Epithelial cell of esophagus (primary cell): ENCODE results near the gene ZBTB24.

Experiments used
- DNase-seq: peaks from one replicate; pipeline ENCODE4 v3.0.0; 2010; ENCODE audit warnings: low read depth
- H3K4me3 ChIP-seq: 2 replicates; pipeline ENCODE4 v1.5.1; 2011; ENCODE audit warnings: mild to moderate bottlenecking, low read length, control low read depth
- TF ChIP-seq, protein P1 (sequence below): IDR thresholded peaks from 2 replicates; pipeline ENCODE4 v1.5.1; 2011; ENCODE audit warnings: low read depth, mild to moderate bottlenecking, low read length, control low read depth, inconsistent platforms; ENCODE audit not compliant: insufficient read depth; ENCODE audit errors: missing control alignments

Gene ZBTB24

GRCh38 chr6:109446541-109446940, 36.5 kb downstream of the ZBTB24 start:
- no peak for DNase-seq
- H3K4me3 ChIP-seq, result no peak overlapping the region
- TF ChIP-seq, protein P1, sequence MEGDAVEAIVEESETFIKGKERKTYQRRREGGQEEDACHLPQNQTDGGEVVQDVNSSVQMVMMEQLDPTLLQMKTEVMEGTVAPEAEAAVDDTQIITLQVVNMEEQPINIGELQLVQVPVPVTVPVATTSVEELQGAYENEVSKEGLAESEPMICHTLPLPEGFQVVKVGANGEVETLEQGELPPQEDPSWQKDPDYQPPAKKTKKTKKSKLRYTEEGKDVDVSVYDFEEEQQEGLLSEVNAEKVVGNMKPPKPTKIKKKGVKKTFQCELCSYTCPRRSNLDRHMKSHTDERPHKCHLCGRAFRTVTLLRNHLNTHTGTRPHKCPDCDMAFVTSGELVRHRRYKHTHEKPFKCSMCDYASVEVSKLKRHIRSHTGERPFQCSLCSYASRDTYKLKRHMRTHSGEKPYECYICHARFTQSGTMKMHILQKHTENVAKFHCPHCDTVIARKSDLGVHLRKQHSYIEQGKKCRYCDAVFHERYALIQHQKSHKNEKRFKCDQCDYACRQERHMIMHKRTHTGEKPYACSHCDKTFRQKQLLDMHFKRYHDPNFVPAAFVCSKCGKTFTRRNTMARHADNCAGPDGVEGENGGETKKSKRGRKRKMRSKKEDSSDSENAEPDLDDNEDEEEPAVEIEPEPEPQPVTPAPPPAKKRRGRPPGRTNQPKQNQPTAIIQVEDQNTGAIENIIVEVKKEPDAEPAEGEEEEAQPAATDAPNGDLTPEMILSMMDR, result no peak

GRCh38 chr6:109446072-109446471, 36.9 kb downstream of the ZBTB24 start:
- TF ChIP-seq, protein P1, result no peak
- no peak for DNase-seq
- no peak overlapping the region for H3K4me3 ChIP-seq

DNA sequence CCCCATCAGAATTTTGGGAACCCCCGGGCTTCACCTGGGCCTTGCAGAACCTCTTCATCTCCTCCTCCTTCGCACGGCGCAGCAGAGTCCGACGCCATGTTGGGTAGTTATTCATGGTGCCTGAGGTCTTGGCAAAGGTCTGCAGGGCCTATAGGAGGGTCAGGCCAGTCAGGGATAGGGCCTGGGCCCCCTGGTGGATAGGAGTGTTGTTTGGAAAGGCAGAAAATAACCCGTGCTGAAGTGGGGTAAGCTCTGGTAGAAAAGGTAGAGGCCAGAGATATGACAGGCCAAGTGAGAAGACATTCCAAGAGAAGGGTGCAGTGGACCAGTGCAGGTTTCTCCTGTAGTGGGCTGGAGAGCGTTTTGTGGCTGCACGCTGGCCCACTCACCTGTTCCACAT, 37.6 kb downstream of the ZBTB24 start:
- TF ChIP-seq, protein P1, result no peak
- DNase-seq, result no peak
- H3K4me3 ChIP-seq, result no peak overlapping the region

DNA sequence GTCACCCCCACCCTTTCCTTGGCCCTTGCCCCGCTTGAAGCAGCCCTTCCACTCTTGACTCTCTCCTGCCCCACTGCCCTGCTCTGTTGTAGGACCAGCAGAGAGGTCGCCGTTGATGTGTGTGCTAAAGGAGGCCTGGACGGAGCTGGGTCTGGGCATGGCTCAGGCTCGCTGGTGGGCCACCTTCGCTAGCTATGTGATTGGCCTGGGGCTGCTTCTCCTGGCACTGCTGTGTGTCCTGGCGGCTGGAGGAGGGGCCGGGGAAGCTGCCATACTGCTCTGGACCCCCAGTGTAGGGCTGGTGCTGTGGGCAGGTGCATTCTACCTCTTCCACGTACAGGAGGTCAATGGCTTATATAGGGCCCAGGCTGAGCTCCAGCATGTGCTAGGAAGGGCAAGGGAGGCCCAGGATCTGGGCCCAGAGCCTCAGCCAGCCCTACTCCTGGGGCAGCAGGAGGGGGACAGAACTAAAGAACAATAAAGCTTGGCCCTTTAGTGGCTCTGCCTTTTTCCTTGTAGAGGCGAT, 39.5 kb downstream of the ZBTB24 start:
- TF ChIP-seq, protein P1, result no peak
- H3K4me3 ChIP-seq, result no peak overlapping the region
- DNase-seq, result no peak

GRCh38 chr6:109442393-109442924, 40.6 kb downstream of the ZBTB24 start:
- no peak for DNase-seq

DNA sequence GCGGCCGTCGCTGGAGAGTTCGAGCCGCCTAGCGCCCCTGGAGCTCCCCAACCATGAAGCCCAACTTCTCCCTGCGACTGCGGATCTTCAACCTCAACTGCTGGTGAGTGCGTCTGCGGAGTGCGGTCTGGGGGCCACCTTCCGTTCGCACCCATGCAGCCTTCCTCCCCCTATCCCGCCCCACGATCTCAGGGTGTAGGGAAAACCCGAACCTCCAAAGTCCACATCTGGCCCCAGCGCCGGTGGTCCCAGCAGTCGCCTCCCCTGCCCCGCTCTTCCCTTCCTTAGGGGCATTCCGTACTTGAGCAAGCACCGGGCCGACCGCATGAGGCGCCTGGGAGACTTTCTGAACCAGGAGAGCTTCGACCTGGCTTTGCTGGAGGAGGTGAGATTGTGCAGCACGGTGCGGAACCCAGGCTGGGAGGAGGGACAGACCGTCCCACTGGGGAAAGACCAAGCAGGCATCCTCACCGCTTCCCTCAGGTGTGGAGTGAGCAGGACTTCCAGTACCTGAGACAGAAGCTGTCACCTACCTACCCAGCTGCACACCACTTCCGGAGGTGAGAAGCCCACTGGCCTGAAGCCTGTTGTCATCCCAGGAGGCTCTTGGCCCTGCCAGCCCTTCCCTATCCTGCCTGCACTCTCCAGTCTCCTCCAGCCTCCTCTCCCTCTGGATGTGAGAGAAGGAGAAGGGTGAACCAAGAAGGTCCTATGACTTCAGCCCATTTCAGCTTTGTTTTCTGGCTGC, 41.8 kb downstream of the ZBTB24 start:
- peak overlapping the region; percentile 78 for H3K4me3 ChIP-seq
- peak; percentile 67 for DNase-seq
- TF ChIP-seq, protein P1, result peak; percentile 36

More at GRCh38 chr6:109442393-109442924, 40.6 kb downstream of the ZBTB24 start:
- H3K4me3 ChIP-seq, result no peak overlapping the region
- TF ChIP-seq, protein P1, result no peak
